Esophagus muscularis mucosa (tissue), 4 donors: ENCODE results near the gene LIN7B. TPM values are rescaled to one million over a fixed set of nuclear protein-coding genes. Genes with fewer than 3 reads are reported as not detected.
"Not testable (repeated sequence)": the region's sequence is repeated elsewhere in the genome, so short reads cannot be mapped to it uniquely, and the experiment has no call there.

ENCODE experiments used
- DNase-seq: peaks from one replicate; pipeline ENCODE4 v3.0.0-alpha.2; 2017; ENCODE audit errors: extremely low spot score
- H3K27ac ChIP-seq, 4 donors: fragments of 200-600 bp; sonication (generic); replicated peaks in 1 of 4; 1 replicate in 3 of 4; 2 replicates in 1 of 4; pipeline ENCODE4 v1.5.1; 2016 to 2019; ENCODE audit warnings: mild to moderate bottlenecking in 1 of 4
- H3K27me3 ChIP-seq, 4 donors: fragments of 200-600 bp; sonication (generic); one replicate each; pipeline versions ENCODE4 v1.5.1 to v1.6.0; 2016 to 2019
- H3K36me3 ChIP-seq, 4 donors: fragments of 200-600 bp; sonication (generic); one replicate each; pipeline ENCODE4 v1.5.1; 2016 to 2019
- H3K4me1 ChIP-seq, 4 donors: fragments of 200-600 bp; sonication (generic); one replicate each; pipeline ENCODE4 v1.5.1; 2016 to 2019
- H3K4me3 ChIP-seq, 4 donors: fragments of 200-600 bp; sonication (generic); 1 replicate in 2 of 4; 2 replicates in 2 of 4; pipeline ENCODE4 v1.5.1; 2016 to 2019; ENCODE audit warnings: mild to moderate bottlenecking in 4 of 4, moderate library complexity in 1 of 4
- H3K9me3 ChIP-seq, 4 donors: fragments of 200-600 bp; sonication (generic); 1 replicate in 3 of 4; 2 replicates in 1 of 4; pipeline ENCODE4 v1.5.1; 2016 to 2019
- EP300 ChIP-seq: sonication (generic); formaldehyde crosslinking; IDR thresholded peaks from one replicate; pipeline ENCODE4 v1.6.1; 2017; ENCODE audit warnings: antibody characterized with exemption
- POLR2A ChIP-seq: fragments of 450-650 bp; IDR thresholded peaks from one replicate; pipeline ENCODE4 v1.6.1; 2017; ENCODE audit warnings: antibody characterized with exemption, moderate library complexity, mild to moderate bottlenecking, low read depth
- POLR2AphosphoS5 ChIP-seq, 2 donors: sonication (generic); formaldehyde crosslinking; IDR thresholded peaks; one replicate each; pipeline ENCODE4 v1.6.1; 2017; ENCODE audit warnings: antibody characterized with exemption in 2 of 2
- WGBS: methylation state at CpG from one replicate; pipeline ENCODE4 v1.1.5; 2018; 5-methylcytosine and 5-hydroxymethylcytosine counted together
- intact Hi-C: fragments of 100-400 bp; cut with DNase I; formaldehyde crosslinking; loops from one replicate; pipeline ENCODE4 v1.15.1; 2023
- total RNA-seq, 4 donors: library from RNA; depleted of rRNA; stranded (reverse); fragments of >200 nt; gene quantifications; one replicate each; pipeline versions ENCODE4 v1.1.0 to v1.2.1, GENCODE V29; 2016
- TF ChIP-seq, protein P1 (sequence below), 3 experiments: fragments of 200-600 bp in 2 of 3; fragments of 450-650 bp in 1 of 3; sonication (generic) in 2 of 3; IDR thresholded peaks; one replicate each; pipeline ENCODE4 v1.5.1; 2017 to 2019; ENCODE audit warnings: antibody characterized with exemption in 3 of 3, mild to moderate bottlenecking in 2 of 3, moderate library complexity in 1 of 3

LIN7B gene
- total RNA-seq, 4 donors from 2014 or later: 7.5 to 21.4 (median 15.5) TPM

DNA sequence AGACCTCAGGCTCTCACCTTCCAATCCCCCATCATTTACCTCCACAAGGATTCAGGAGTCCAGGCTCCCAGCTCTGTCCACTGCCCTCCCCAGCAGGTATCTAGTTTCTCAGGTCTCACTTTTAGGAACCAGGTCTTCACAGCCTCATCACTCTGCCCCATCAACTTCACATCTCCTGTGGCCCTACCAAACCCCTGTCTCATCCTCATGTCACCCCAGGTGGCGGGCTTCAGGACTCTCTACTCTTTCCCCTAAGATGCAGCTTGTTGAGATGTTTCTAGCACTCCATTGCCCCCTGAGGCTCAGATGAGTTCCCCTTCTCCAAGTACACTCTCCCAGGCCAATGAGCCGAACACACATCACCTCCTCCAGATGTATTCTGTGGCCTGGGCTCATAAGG is 6.7 kb downstream of the LIN7B start:
- no peak overlapping the region for H3K4me3 ChIP-seq
- no peaks in the 10 kb centered on the region for H3K27me3 ChIP-seq
- no peaks in the 10 kb centered on the region for H3K9me3 ChIP-seq
- TF ChIP-seq POLR2A (no peak), POLR2AphosphoS5 (IDR thresholded peaks at IDR 0.05) (no peak), EP300 (no peak)
- TF ChIP-seq, protein P1, sequence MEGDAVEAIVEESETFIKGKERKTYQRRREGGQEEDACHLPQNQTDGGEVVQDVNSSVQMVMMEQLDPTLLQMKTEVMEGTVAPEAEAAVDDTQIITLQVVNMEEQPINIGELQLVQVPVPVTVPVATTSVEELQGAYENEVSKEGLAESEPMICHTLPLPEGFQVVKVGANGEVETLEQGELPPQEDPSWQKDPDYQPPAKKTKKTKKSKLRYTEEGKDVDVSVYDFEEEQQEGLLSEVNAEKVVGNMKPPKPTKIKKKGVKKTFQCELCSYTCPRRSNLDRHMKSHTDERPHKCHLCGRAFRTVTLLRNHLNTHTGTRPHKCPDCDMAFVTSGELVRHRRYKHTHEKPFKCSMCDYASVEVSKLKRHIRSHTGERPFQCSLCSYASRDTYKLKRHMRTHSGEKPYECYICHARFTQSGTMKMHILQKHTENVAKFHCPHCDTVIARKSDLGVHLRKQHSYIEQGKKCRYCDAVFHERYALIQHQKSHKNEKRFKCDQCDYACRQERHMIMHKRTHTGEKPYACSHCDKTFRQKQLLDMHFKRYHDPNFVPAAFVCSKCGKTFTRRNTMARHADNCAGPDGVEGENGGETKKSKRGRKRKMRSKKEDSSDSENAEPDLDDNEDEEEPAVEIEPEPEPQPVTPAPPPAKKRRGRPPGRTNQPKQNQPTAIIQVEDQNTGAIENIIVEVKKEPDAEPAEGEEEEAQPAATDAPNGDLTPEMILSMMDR (IDR thresholded peaks at IDR 0.05): no peak
- 92% methylated on average over 2 of the region's 2 CpGs for WGBS
- no peak overlapping the region for H3K27ac ChIP-seq
- intact Hi-C loops: no loop called here
- peaks cover 0 to 4% (median 0%) of the 10 kb centered on the region in 4 donors for H3K36me3 ChIP-seq
- DNase-seq: no peak
- H3K4me1 ChIP-seq: peaks cover 22 to 38% (median 31%) of the 10 kb centered on the region in 4 donors

DNA sequence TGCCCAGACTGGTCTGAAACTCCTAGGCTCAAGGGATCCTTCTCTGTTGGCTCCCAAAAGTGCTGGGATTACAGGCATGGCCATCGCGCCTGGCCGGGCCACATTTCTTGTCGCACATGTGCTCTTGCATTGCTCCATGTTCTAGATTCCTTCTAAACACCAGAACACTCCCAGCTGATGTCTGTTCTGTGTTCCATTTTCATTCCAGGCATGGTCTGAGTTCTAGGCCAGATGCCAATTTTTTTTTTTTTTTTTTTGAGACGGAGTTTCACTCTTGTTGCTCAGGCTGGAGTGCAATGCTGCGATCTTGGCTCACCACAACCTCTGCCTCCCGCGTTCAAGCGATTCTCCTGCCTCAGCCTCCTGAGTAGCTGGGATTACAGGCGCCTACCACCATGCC is 7.7 kb downstream of the LIN7B start:
- WGBS: 71% methylated on average over 10 of the region's 10 CpGs
- H3K27me3 ChIP-seq, H3K36me3 ChIP-seq, intact Hi-C loops, H3K4me3 ChIP-seq, H3K27ac ChIP-seq, H3K9me3 ChIP-seq, DNase-seq: not testable (repeated sequence)
- peaks cover 22 to 38% (median 31%) of the 10 kb centered on the region in 4 donors for H3K4me1 ChIP-seq

DNA sequence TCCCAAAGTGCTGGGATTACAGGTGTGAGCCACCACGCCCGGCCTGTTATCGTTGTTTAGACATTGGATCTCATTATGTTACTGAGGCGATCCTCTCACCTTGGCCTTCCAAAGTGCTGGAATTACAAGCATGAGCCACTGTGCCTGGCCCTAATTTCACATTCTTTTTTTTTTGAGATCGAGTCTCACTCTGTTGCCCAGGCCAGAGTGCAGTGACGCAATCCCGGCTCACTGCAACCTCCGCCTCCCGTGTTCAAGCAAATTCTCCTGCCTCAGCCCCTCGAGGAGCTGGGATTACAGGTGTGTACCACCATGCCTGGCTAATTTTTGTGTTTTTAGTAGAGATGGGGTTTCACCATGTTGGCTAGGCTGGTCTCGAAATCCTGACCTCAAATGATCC is 9.1 kb downstream of the LIN7B start:
- H3K9me3 ChIP-seq, DNase-seq, intact Hi-C loops, H3K27me3 ChIP-seq, H3K27ac ChIP-seq, H3K4me3 ChIP-seq, H3K36me3 ChIP-seq: not testable (repeated sequence)
- H3K4me1 ChIP-seq: peaks cover 19 to 36% (median 30%) of the 10 kb centered on the region in 4 donors
- WGBS: 94% methylated on average over 11 of the region's 11 CpGs

DNA sequence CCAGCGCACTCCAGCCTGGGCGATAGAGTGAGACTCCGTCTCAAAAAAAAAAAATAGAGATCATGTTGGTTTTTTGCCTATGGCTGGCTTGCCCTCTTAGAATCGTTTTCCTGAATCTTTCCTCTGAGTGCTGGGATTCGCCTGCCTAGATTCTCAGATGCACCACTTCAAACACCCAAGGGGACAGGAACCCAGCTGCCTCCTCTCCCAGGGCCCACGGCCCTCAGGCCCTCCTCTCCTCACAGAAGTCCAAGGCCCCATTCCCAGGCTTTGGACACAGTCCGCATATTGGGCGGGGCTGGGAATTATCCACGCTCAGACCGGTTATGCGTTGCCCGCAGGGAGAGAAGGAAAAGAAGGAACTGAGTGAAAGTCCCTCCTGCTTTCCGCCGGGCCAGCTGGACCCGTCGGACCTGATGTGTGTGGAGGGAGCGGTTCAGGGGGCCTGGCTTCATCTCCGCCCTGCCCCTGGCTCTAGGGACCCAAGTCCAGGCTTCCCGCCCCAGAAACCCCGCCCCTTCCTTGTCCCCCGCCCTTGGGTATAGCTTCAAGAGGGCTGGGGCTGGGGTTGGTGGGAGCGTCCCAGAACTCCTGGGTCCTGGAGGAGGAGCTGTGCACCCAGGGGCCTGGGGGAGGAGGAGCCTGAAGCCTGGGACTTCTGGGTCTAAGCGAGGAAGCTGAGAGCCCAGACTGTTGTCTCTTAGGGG is 11.0 kb downstream of the LIN7B start:
- intact Hi-C loops: no loop called here
- Histone ChIP-seq H3K27me3 (no peaks in the 10 kb centered on the region), H3K27ac (no peak overlapping the region), H3K36me3 (no peaks in the 10 kb centered on the region), H3K4me1 (peaks cover 14 to 30% (median 24%) of the 10 kb centered on the region in 4 donors), H3K9me3 (no peaks in the 10 kb centered on the region), H3K4me3 (no peak overlapping the region)
- 64% methylated on average over 8 of the region's 23 CpGs for WGBS
- DNase-seq: no peak
- TF ChIP-seq POLR2A (no peak), EP300 (no peak), POLR2AphosphoS5 (IDR thresholded peaks at IDR 0.05) (no peak)
- TF ChIP-seq, protein P1 (IDR thresholded peaks at IDR 0.05): no peak

DNA sequence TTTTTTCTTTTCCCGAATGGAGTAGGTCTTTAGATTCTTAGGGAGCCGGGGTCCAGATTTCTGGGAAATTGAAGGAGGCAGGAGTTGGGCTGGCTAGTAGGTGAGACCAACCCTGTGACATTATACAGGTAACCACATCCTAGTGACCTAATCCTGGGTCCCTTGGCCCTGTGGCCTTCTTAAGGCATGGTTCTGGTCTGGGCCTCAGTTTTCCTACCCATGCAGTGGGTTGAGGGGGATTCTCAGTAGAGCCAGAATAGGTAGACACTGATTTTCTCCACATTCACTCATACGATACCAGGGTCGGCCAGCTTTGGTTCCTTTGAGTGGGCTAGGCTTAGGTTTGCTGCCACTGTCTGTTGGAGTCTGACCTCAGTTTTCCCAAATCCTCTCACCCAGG is 12.4 kb downstream of the LIN7B start:
- intact Hi-C loops: no loop called here
- H3K36me3 ChIP-seq: no peaks in the 10 kb centered on the region
- no peaks in the 10 kb centered on the region for H3K9me3 ChIP-seq
- H3K4me1 ChIP-seq: peaks cover 12 to 26% (median 21%) of the 10 kb centered on the region in 4 donors
- WGBS: 79% methylated on average over 4 of the region's 4 CpGs
- no peak overlapping the region for H3K27ac ChIP-seq
- no peak for DNase-seq
- no peak overlapping the region for H3K4me3 ChIP-seq
- no peaks in the 10 kb centered on the region for H3K27me3 ChIP-seq
- TF ChIP-seq, protein P1 (IDR thresholded peaks at IDR 0.05): no peak
- TF ChIP-seq EP300: no peak
- no peak for TF ChIP-seq POLR2AphosphoS5 (IDR thresholded peaks at IDR 0.05)

DNA sequence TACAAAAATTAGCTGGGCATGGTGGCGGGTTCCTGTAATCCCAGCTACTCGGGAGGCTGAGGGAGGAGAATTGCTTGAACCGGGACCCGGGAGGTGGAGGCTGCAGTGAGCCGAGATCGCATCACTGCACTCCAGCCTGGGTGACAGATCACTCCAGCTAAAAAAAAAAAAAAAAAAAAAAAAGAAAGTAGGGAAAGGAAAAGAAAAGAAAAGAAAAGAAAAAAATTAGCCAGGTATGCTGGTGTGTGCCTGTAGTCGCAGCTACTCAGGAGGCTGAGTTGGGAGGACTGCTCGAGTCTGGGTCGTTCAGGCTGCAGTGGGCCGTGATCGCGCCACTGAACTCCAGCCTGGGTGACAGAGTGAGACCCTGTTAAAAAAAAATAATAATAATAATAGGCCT is 13.1 kb downstream of the LIN7B start:
- intact Hi-C loops, H3K27me3 ChIP-seq, DNase-seq, H3K36me3 ChIP-seq, H3K9me3 ChIP-seq: not testable (repeated sequence)
- Histone ChIP-seq H3K27ac (peak overlapping the region in 2 of 4 donors; percentile 78 to 81), H3K4me1 (peaks cover 12 to 26% (median 21%) of the 10 kb centered on the region in 4 donors), H3K4me3 (peak overlapping the region in 1 of 4 donors; percentile 43)
- WGBS: 94% methylated on average over 12 of the region's 12 CpGs
